Measurements from ENCODE around the gene MYH16.
"Not testable (repeated sequence)": the region's sequence is repeated elsewhere in the genome, so short reads cannot be mapped to it uniquely, and the experiment has no call there.

MYH16 gene

GRCh38 chr7:99309111-99309510 is 36.5 kb downstream of the MYH16 start:
- no peak for DNase-seq

GRCh38 chr7:99310004-99310403 is 37.4 kb downstream of the MYH16 start:
- no peak for DNase-seq

DNA sequence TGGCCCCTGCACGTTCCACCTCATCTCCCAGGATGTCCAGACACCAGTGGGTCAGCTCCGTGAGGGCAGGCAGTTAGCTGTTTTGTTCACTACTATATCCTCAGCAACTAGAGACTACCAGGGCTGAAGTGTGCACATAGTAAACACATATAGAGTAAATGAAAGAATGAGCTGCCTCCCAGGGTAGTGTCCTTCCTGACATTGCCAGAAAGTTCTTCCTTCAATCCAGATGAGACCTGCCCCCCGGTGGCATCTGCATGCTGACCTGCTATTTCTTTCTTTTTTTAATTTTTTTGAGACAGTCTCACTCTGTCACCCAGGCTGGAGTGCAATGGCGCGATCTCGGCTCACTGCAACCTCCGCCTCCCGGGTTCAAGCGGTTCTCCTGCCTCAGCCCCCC is 39.1 kb downstream of the MYH16 start:
- no peak for DNase-seq

DNA sequence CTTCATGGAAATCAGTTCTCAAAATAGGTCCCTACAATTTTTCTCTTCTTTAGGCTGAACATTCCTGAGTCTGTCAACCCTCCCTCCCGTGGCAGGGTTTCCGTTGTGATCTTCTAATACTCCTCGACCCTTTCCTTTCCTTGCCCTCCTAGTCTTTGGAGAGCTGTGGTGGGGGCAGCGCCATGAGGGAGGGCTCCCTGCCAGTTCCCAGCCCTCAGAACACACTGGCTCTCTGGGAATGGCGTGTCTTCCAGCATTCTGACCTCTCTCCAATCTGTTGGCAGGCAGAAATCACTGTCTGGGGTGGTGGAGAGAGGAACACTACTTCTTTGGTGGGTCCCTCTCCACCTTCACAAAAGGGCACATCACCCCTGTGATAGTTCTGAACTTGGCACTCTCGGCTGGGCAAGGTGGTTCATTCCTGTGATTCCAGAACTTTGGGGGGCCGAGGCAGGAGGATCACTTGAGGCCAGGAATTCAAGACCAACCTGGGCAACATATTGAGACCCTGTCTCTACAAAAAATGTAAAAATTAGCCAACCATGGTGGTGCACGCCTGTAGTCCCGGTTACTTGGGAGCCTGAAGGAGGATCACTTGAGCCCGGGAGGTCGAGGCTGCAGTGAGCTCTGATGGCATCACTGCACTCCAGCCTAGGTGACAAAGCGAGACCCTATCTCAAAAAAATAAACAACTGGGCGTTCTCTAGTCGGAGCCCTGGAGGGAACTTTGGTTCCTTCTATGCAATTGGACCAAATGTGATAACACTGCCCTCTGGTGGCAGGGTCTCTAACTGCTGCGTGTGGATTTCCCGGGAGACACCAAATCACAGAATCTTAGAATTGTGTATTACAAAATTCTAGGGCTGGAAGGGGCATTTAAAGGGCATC is 39.9 kb downstream of the MYH16 start:
- DNase-seq, result peak; percentile 72

GRCh38 chr7:99313204-99313573 is 40.5 kb downstream of the MYH16 start:
- DNase-seq, result no peak

DNA sequence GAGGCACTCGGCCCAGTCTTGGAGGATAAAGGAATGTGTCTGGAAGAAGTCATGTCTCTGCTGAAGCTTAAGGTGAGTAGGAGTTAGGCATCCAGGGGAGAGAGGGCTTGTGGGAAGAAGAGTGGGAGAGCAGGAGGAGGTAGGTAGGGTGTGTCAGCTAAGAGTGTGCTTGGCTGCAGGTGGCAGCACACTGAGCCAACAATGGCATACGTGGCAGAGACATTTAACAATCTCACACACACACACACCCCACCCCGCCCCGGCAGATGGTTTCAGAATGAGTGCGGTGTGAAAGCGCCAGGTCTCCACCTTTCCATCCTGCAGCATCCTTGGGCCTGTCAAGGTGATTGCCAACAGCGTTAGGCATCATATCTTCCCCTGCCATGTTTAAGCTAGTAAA is 41.9 kb downstream of the MYH16 start:
- DNase-seq, result no peak

DNA sequence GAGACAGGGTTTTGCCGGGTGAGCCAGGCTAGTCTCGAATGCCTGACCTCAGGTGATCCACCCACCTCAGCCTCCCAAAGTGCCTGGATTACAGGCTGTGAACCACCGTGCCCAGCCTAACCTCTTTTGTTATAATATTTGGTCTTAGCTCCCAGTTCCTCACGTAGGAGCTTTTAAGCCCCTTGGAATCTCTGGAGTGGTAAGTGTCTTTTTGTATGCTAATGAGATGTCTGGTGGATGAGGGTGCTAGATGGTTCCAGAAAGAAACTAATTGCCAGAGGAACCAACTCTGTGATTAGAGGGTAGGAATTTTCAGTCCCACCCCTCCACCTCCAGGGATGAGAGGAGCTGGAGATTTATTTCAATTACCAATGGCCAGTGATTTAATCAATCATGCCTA is 47.7 kb downstream of the MYH16 start:
- DNase-seq, result no peak

- not testable (repeated sequence) for DNase-seq
Measured at GRCh38 chr7:99322659-99323058, 50.0 kb downstream of the MYH16 start.

DNA sequence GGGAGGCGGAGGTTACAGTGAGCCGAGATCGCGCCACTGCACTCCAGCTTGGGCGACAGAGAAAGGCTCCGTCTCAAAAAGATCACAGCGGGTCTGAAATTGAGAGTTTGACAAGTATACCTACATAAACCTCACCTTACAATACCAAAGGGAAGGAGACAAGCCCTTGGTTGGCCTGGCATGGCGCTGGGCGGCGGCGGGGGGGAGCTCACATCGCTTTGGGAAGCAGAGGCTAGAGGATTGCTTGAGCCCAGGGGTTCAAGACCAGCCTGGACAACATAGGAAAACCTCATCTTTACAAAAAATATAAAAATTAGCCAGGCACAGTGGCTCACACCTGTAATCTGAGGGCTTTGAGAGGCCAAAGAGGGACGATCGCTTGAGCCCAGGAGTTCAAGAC is 51.9 kb downstream of the MYH16 start:
- DNase-seq, result no peak

GRCh38 chr7:99325001-99325493 is 52.4 kb downstream of the MYH16 start:
- no peak for DNase-seq

DNA sequence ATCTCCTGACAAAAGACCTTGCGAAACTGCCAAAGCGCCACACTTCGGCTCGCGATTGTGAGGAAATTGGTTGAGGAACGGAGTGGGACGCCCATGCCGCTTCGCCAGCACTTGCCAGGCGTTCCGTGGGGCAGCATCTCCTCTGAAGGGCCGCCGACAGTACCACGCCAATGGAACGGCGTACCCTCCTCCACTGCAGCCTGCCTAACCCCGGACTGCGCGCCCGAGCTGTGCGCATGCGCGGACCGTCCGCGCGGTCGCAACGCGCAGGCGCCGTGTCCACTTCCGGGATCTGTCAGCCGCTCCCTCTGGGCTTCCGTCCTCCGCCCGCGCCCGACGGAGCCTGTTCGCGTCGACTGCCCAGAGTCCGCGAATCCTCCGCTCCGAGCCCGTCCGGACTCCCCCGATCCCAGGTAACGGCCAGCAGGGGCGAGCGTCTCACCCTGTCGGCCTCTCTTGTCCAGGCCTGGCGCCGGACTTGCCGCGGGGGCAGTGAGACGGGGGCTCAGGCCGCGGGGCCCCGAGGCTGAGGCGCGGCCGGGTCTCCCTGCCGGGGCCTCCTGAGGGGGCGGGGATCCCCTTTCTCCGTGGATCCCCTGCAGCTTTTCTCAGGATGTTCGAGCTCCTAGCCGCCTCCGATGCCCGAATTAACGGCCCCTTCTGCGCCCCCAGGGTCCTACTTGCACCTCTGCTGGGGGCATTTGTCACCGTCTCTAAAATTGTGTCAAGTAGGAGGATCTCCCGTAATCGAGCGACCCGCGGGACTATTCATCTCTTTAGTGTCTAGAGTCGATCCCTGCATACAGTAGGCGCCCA is 53.2 kb downstream of the MYH16 start, which contains the start of gene ARPC1A:
Gene ARPC1A, plus strand, starts transcription at position 307 of the 816 bp plus-strand sequence. CDS start 7,456 bp downstream, outside the sequence.
- peak; percentile 88 for DNase-seq

DNA sequence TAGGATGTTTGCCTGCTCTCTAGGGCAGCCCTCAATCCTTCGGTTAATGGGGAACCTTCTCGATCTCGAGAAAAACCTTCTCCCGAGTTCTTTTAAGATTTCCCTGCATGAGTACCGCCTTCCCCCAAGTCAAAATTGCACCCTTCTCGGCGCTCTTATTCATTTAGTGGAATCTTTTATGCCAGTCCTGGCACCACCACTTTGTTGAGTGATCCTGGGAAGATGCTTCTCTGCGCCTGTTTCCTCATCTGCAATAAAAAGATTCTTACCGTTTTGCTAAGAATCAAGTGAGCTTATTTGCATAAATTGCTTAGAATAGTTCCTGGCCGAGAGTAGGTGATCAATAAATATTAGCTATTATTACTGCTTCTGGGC is 53.8 kb downstream of the MYH16 start:
- no peak for DNase-seq

DNA sequence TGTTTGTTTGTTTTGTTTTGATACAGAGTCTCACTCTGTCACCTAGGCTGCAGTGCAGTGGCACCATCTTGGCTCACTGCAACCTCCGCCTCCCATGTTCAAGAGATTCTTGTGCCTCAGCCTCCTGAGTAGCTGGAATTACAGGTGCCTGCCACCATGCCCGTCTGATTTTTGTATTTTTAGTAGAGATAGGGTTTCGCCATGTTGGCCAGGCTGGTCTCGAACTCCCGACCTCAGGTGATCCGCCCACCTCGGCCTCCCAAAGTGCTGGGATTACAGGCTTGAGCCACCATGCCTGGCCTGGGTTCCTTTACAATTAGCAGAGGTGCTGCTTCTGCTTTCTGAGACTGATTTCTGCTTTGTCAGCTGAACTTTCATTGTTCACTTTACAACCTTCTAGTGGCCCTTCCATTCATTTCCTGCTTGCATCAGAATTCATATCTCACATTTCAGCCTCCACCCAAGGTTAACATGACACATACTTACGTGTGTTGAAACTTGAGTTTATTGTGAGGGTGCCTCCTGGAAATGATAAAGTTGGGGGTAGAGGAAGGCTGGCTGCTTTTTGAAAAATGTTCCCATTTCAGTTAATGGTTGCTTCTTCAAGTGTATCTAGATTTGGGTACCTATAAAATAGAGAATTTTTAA is 57.8 kb downstream of the MYH16 start:
- DNase-seq, result peak; percentile 32

- DNase-seq, result no peak
Measured at GRCh38 chr7:99331002-99331401, 58.4 kb downstream of the MYH16 start.

GRCh38 chr7:99339595-99339994 is 67.0 kb downstream of the MYH16 start:
- DNase-seq, result no peak

GRCh38 chr7:99340659-99341058 is 68.0 kb downstream of the MYH16 start:
- no peak for DNase-seq

DNA sequence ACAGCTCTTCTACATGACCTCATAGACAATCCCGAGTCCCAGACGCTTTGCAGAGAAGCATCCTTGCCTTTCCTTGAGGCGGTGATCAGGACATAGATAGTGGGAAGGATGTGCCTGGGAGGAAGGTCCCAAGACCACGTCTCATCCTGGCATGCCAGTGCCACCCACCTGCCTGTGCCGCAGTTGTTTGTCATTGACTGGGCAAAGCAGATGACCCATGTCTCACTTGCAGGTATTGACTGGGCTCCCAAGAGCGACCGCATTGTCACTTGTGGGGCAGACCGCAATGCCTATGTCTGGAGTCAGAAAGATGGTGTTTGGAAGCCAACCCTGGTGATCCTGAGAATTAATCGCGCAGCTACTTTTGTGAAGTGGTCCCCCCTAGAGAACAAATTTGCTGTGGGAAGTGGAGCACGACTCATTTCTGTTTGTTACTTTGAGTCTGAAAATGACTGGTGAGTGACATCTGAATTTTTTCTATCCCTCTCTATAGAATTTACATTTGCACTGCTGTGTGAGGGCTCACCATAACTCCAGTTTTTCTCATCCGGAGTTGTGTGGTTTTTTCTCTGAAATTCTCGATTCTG is 71.5 kb downstream of the MYH16 start:
- DNase-seq, result no peak

GRCh38 chr7:99350641-99351040 is 78.0 kb downstream of the MYH16 start:
- not testable (repeated sequence) for DNase-seq

DNA sequence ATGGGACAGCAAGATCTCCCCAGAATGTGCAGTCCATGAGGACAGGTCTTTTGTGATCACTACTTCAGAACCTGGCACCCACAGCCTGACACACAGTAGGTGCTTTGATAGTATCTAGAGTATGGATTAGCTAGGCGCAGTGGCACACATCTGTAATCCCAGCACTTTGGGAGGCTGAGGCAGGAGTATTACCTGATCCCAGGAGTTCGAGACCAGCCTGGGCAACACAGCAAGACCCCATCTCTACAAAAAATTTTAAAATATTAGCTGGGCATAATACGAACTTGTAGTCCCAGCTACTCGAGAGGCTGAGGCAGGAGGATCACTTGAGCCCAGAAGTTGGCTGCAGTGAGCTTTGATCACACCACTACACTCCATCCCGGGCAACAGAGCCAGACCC is 79.6 kb downstream of the MYH16 start:
- DNase-seq, result no peak

DNA sequence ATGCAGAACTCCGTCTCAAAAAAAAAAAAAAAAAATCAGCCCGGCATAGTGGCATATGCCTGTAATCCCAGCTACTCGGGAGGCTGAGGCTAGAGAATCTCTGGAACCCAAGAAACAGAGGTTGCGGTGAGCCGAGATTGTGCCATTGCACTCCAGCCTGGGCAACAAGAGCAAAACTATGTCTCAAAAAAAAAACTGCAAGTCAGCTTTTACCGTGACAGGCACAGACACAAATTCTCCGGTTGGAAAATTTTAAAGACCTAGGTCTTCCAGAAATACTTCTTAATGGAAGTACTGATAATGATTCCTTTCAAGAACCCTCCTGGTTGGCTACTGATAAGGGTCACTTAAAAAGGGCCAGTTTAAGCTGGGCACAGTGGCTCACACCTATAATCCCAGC is 82.5 kb downstream of the MYH16 start:
- no peak for DNase-seq

DNA sequence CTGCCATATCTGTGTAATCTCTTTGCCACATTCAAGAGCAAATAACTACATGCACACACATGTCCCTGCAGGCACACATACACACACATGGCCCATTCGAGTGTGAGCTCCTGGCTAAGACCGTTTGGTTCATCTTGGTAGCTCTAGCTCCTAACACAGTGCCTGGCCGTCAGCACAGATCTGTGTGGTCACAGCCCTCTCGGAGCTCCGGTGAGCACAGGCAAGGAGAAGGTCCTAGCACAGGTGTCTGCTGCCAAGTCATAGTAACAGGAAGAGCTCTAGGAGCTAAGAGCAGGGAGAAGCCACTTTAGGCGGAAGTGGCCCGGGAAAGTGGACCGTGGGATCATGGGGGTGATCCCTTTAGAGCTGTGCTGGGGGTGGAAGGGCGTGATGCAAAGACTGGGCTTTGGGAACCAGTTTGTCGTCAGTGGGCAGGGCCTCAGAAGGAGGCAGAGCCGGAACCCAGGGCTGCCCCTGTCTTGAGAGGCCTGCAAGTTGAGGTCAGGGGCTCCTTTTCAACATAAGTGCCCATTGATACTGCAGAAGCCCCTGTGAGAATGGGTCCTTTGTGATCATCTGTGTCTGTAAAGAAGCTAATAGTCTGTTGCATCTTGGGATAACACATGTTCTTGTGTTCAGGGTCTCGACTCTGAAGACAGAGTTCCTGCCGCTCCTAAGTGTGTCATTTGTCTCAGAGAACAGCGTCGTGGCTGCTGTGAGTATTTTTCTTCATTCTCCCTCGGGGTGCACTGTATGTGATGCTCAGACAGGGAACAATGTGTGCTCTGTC is 85.3 kb downstream of the MYH16 start:
- DNase-seq, result no peak

DNA sequence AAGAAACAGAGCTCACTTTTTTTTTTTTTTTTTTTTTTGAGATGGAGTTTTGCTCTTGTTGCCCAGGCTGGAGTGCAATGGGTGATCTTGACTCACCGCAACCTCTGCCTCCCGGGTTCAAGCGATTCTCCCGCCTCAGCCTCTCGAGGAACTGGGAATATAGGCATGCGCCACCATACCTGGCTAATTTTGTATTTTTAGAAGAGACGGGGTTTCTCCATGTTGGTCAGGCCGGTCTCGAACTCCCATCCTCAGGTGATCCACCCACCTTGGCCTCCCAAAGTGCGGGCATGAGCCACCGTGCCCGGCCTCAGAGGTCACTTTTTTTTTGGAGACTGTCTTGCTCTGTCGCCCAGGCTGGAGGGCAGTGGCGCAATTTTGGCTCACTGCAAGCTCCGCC is 85.9 kb downstream of the MYH16 start:
- not testable (repeated sequence) for DNase-seq

All from CD4-positive, alpha-beta T cell treated with Interleukin-4 for 4 hours (primary cell).